NCI-H2227 (cell line): ENCODE measurements around the gene GPSM1.

Source experiments
- DNase-seq: peaks from one replicate; lab custom pipeline; 2025; ENCODE audit not compliant: unreplicated experiment; lab: John Stamatoyannopoulos, UW

Gene GPSM1

DNA sequence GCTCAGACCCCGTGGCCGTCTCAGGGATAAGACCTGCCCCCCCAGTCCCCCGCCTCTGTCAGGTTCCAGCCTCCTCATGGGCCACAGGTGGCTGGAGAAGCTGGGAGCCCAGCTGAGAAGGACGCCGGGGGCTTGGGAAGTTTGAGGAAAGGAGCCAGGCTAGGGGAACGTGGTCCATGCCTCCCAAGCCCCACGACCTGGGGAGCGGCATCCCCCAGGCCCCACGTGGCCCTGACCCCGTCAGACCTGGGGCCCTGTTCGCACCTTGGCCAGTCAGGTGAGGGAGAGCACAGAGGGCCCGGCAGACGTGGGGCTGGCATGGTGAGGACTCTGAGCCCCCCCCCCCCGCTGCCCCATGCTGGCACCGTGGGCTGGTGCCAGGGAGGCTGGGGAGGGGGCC is 3.7 kb downstream of the GPSM1 start:
- no peak for DNase-seq

DNA sequence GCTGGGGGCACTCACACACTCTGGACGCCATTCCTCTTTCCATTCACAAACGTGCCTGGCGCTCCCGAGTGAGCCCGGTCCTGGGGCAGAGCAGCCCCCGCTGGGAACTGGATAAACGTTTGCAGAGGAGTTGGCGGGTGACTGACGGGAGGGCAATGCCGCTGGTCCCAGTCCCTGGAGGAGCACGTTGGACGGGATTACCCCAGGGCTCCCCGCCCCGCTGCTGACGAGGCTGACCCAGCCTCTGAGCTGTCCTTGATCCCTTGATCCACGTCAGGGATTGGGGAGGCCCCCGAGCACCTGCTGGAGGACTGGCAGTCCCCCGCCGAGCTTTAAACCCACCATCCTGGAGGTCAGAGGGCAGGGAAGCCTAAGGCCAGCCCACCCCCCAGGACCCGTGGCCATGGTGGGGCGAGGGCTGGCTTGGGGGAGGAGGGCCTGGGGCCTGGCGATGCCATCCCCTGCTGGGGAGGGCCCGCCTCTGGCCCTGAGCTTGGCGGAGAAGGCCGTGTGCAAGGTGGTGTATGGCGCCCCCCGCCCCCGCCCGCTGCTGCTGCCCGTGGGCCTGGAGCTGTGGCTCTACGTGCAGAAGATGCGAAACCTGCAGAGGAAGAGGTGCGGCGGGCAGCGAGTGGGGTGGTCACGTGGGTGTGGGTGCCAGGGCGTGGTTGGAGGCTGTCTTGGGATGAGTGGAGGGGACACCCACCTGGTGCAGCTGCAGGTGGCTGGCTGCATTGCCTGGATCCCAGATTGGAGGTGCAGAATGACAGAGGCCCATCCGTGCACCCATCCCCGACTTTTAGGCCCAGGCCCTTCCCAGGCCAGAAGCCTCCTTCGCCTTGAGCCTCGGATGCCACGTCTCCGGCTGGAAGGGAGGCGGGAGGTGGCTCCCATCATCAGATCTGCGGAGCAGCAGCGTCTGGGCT is 4.5 kb downstream of the GPSM1 start:
- no peak for DNase-seq

DNA sequence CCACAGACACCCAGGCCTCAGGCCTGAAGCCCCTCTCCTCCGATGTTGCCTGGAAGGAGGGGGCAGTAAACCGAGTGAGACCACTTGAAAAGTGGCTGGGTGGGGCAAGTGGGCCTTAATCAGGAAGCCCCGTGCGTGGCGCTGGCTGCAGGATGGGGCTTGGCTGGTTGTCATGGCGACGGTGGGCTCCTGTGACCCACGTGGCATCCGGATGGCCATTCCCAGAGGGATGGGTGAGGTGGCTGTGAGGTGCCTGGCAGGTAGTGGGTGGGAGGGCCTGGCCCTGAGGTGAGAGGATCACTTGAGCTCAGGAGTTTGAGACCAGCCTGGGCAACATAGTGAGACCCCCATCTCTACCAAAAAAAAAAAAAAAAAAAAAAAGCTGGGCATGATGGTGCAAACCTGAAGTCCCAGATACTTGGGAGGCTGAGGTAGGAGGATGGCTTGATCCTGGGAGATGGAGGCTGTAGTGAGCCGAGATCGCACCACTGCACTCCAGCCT is 5.2 kb downstream of the GPSM1 start:
- no peak for DNase-seq

DNA sequence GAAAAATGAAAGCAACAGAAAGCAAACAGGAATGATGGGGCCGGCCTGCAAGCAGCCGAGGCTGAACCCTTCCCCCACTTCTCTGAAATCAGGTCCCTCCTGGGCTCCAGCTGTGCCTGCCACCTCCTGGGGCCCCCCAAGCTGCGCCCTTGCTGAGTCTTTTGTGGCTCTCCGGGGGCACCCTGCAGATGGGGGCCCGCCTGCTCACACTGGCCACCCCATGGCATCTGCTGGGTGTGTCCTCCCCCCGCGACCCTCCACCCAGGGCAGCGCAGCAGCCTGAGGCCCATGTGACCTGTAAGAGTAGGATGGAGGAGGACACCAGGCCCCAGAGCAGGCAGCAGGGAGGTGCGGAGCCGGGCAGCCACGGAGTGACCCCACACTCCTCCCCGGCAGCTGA is 5.7 kb downstream of the GPSM1 start:
- no peak for DNase-seq

DNA sequence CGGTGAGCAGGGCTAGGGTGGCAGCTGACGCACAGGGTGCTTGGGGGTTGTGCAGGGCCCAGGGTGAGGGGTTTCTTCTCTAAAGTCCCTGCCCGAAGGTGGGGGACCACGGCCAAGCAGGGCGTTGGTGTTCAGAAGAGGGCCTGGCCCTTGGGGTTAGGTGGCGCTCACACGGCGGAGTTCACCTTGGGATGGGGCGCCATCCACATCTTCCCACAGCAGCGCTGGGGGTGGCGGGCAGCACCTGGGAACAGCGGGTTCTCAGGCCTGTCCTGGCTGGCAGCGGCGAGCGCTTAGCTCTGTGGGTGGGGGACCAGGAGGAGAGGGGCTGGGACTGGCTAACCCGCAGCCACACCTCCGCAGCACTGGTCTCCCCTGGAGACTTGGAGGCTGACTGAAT is 6.1 kb downstream of the GPSM1 start:
- DNase-seq, result no peak

DNA sequence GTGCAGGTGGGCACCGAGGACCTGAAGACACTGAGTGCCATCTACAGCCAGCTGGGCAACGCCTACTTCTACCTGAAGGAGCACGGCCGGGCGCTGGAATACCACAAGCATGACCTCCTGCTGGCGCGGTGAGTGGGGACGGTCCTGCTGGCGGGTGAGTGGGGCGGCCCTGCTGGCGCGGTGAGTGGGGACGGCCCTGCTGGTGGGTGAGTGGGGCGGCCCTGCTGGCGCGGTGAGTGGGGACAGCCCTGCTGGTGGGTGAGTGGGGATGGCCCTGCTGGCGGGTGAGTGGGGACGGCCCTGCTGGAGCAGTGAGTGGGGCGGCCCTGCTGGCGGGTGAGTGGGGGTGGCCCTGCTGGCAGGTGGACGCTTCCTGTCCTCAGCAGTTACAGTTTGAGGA is 7.2 kb downstream of the GPSM1 start:
- DNase-seq, result no peak

DNA sequence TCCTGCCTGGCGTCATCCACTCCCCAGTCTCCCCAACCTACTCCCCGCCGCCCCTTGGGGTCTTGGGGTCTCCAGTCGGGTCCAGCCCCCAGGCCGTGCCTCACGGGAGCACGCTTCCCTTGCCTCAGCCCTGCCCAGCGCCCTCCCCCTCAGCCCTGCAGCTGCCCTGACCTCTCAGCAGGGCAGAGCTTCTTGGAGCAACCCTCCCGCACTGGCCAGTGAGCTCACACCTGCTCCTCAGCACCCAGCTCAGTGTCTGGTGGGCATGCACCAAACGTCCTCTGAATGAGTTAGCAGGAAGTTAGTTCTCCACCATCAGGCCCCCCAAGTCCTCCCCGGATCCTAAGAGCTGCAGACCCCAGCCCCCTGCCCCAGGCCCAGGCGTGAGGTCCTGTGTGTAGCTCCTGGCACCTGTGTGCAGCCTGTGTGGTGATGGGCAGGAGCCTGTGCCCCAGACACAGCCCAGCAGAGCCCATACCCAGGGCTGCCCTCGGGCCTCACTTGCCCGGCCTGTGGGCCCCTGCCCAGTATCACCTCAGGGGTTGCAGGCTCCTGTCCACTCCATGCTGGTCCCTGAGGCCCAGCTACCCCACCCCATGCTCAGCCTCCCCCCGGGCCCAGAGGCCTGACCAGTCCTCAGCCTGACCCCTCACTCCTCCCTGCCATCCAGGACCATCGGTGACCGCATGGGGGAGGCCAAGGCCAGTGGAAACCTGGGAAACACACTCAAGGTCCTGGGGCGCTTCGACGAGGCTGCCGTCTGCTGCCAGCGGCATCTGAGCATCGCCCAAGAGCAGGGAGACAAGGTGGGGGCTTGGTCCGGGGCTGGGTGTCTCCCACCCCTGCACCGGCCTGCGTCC is 8.2 kb downstream of the GPSM1 start:
- no peak for DNase-seq

DNA sequence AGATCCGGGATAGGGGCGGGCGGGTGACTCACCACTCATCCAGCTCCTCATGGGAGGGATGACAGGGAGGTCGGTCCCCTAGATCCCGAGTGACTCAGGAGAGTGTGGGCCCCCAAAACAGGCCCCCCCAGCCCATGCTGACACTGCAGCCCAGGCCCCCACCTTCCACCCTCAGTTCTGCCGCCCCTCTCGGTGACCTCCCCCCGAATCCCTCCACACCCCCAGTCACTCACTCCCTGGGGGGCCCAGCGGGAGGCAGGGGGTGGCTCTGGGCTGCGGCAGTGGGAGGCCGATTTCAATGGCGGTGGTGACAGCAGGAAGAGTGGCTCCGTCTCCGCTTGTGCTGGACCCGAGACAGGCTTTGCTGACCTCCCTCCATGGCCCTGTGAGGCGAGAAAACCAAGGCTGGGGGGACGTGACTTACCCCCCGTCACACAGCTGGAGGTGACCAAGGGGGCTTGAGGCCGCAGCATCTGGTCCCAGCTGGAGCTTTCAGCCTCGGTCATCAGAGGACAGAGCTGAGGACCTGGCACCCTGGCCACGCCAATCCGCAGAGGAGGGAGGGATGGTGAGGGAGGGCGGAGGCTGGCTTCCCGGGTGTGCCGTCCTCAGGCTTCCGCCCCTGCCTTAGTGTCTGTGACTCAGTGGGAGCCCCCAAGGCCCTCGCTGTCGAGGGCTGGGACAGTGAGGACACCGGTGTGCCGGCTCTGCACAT is 9.0 kb downstream of the GPSM1 start:
- no peak for DNase-seq

DNA sequence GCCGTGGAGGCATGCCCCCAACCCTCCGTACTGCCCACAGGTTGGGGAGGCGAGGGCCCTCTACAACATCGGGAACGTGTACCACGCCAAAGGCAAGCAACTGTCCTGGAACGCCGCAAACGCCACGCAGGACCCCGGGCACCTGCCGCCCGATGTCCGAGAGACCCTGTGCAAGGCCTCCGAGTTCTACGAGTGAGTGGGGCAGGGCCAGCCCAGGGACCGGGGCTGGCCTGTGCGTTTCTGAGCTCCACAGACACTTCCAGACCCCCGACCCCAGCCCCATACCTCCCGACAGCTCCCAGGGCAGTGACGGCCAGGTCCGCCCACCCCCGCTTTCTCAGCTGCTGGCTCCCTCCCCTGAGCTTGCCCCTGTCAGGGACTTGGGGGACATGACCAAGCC is 9.5 kb downstream of the GPSM1 start:
- DNase-seq, result no peak

DNA sequence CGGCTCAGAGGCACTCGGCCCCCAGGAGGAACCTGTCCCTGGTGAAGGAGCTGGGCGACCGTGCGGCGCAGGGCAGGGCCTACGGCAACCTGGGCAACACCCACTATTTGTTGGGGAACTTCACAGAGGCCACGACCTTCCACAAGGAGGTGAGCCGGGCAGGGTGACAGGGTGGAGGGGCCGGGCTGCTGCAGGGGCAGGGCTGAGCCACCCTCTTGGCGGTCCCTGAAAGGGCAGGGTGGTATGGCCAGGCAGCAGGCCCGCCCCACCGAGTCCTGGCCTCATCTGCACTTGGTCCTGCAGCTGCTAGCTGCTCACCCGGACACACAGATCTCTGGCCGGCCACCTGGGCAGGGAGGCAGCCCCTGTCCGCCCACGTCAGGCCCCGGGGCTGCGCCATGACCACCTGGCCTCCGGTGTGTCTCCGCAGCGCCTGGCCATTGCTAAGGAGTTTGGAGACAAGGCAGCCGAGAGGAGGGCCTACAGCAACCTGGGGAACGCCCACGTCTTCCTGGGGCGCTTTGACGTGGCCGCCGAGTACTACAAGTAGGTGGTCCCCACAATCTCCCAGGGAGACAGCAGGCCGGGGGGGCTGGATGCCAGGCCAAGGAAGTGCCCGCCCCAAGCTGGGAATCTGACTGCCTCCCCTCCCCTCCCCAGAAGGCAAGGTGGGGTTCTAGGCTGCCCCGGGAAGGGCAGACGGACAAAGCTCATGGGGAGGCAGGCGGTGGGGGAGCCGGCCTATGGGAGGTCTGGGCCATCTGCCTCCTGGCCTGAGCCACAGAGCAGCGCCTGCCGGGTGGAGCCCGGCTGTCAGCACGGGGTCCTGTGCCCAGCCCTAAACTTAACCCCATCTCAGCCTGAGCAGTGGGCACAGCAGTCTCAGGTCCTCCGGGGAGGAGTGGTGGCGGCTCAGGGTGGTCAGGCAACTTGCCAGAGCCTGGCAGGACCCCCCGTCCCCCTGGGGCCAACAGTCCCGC is 10.4 kb downstream of the GPSM1 start:
- no peak for DNase-seq

DNA sequence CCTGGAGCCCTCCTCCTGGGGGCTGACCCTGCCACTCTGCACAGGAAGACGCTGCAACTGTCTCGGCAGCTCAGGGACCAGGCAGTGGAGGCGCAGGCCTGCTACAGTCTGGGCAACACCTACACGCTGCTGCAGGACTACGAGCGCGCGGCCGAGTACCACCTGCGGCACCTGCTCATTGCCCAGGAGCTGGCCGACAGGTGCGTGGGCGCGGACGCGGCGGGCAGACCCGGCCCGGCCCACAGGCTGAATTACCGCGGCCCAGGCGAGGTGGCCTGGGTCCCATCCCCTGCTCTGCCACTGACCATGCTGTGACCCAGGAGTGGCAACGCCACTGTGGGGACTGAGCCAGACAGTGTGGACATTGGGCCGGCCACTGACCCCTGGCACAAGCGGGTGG is 11.2 kb downstream of the GPSM1 start:
- no peak for DNase-seq

DNA sequence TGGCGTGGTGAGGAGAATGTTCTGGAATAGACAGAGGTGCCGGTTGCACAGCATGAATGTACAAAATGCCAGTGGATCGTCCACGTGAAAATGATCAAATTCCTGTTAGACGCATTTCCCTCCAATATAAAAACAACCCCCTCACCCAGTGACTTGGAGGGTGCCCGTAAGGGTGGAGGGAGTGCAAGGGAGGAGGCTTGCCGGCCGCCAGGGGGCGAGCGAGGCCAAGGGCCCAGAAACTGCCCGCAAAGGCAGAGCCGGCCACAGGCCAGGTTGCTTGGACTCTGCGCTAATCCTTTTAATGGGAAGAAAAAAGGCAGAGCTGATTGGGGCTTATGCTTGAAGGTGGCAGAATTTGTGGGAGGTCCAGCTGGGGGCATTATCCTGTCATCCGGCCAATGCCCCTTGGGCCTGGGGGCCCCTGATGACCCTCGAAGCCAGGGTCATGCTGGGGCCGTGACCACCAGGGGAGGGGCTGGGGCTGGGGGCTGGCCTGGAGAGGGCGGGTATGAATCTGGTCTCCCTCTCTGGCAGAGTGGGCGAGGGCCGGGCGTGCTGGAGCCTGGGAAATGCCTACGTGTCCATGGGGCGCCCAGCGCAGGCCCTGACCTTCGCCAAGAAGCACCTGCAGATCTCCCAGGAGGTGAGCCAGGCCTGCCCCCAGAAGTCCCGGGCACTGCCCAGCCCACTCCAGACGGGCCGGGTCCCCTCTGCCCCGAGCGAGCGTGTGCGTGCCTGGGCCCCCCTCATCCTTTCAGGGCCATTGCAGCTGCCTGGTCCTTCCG is 12.0 kb downstream of the GPSM1 start:
- DNase-seq, result no peak

DNA sequence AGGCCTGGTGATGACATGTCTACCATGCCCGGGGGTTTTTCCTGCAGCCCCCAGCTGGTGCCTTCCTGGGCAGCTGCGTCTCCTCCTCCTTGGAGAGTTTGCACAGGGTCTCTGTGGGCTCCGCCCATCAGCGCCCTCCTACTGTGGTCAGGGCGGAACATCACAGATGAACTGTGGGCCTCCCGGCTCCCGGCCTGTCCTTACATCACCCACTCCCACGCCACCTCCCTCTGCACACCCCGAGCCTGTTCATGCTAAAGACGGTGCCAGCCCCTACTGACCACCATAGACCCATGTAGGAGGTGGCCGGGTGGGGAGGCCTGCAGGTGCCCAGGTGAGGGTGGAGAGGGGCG is 12.6 kb downstream of the GPSM1 start:
- no peak for DNase-seq

DNA sequence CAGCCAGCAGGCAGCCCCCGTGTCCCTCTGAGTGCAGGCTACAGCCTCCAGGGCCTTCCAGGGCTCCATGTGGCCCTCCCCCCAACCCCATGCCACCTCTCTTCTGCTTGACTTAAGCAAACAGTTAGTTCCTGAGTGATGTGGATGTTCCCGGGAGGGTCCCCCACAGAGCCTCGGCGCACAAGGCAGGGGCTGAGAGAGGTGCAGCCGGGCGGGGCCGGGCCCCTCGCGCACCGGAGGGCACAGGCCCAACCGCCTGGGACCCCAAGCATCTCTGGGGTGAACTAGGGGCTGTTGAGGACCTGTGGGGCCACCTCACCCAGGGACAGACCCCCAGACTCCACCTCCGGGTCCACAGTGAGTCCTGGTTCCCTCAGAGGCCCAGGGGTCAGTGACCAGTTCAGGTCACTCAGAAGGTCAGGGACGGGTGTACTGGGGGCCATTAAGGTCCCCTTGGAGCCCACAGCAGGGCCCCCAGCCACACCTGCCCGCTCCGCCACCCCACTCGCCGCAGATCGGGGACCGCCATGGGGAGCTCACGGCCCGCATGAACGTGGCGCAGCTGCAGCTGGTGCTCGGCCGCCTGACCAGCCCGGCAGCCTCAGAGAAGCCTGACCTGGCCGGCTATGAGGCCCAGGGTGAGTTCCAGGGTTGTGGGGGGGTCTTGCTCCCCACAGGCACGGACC is 13.2 kb downstream of the GPSM1 start:
- DNase-seq, result no peak

DNA sequence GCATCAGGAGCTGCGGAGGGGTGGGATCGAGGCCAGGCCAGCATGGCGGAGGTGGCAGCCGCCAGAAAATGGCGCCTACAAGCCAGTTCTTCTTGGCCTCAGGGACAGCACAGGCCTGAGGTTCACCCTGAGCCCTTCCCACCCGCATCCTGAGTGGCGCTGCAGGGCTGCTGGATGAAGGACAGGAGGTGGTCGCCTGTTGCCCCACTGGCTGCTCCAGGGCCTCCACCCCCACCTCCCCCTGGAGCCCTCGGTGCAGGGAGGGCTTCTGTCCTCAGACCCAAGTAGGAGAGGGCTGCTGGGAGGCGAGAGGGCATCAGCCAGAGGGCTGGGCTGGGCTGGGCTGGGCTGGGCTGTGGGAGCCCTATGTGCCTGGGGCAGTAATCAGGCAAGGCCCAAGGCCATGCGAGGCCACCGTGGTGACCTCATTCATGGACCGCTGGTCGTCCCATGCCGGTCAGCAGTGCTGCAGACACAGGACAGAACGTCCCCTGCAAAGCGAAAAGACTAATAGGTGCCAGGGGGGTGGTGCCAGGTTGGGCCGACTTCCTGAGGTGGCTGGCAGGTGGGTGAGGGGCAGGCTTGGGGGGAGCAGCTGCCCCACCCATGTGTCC is 13.8 kb downstream of the GPSM1 start:
- DNase-seq, result no peak

DNA sequence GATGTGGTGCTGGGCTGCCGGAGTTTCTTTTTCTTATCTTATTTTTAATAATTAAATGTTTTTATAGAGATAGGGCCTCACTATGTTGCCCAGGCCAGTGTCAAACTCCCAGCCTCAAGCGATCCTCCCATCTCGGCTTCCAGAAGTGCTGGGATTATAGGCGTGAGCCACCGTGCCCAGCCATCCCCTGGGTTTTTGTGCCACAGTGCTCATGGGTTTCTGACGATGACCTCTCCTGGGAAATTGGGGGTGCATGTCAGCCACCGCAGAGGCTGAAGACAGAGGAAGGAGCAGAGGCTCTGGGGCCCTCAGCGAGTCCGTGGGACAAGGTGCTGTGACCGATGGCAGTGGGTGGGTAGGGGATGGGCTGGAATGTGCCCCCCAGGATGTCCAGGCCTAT is 14.4 kb downstream of the GPSM1 start:
- DNase-seq, result no peak

DNA sequence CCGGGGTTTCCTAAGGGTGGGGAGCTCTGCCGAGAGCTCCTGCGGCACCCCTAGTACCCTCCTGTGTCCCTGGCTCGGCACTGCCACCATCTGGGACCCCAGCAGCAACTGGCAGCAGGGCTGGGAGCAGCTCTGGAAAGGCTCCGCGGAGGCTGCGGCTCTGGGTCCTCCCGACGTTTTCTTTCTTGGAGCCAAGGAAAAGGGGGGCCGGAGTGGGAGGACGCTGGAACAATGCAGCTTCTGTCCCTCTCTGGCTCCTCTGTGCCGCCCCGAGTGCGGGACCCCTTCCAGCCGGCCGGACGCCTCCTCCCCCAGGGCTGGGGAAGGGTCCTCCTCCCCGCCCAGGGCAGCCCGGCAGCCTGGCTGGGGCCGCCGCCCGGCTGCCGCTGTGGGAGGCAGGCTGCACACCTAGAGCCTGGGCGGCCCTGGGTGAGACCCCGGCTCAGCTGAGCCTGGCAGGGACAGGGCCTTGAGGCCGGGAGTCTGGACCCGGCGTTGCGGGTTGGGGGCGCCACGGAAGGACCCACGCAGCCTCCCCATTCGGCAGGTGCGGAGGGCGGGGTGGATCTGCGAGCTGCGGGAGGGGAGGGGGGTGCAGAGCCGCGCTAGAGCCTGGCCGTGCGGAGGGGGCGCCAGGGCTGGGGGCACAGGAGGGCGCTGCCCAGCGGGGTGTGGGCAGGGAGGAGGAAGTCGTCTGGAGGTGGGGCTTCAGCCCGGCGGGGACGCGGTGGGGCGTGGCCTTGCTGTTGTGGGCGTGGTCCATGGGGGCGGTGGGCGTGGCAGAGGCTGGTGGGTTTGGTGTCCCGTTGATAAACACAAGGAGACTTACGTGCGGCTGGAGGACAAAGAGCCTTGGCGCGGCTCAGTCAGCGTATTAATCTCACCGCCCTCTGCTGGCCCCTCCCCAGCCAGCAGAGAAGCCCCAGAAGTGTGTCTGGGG is 15.1 kb downstream of the GPSM1 start:
- DNase-seq, result no peak
